ENCODE measurements around the gene RAB3GAP1. TPM values are rescaled to one million over a fixed set of nuclear protein-coding genes. Genes with fewer than 3 reads are reported as not detected.

Gene RAB3GAP1
- total and polyA plus RNA-seq, 2 of the 4 experiments (the other 2 are of a cell fraction) = 21.2 to 65.8 TPM

GRCh38 chr2:135050132-135050531 is 2.0 kb upstream of the RAB3GAP1 start:
- BruUV-seq (replicated peaks) = no TSS peak
- Histone ChIP-seq H3K4me2 (ENCODE audit: low read depth, low read length) (no peak overlapping the region), H3K4ac (ENCODE audit: low read depth, low read length) (no peak overlapping the region), H3K79me1 (ENCODE audit: low read depth in 1 of 2, low read length in 2 of 2) (peaks cover 8 to 22% of the 10 kb centered on the region in 2 experiments), H2AFZ (replicated peaks; ENCODE audit: low read length, poor library complexity) (no peak overlapping the region), H3K4me3 (ENCODE audit: insufficient read depth, low read depth, low read length) (no peak overlapping the region), H3K18ac (ENCODE audit: low read depth, low read length) (no peak overlapping the region), H3K56ac (ENCODE audit: extremely low read depth, insufficient read depth, low read length) (no peak overlapping the region), H2AK9ac (replicated peaks; ENCODE audit: low read depth, low read length, poor library complexity) (no peak overlapping the region), H3K9ac (ENCODE audit: low read depth, low read length) (no peak overlapping the region), H4K91ac (ENCODE audit: insufficient read depth, low read depth, low read length) (no peak overlapping the region), H2BK15ac (ENCODE audit: low read depth, low read length) (no peak overlapping the region), H4K5ac (ENCODE audit: low read depth, low read length) (no peak overlapping the region), H3K27ac (ENCODE audit: insufficient read depth, low read length) (no peak overlapping the region), H3K9me3 (ENCODE audit: control insufficient read depth, insufficient read depth, low read length) (no peaks in the 10 kb centered on the region), H3K9me1 (ENCODE audit: insufficient read depth, low read length) (no peaks in the 10 kb centered on the region), H3K4me1 (ENCODE audit: control insufficient read depth, insufficient read depth, low read length) (no peaks in the 10 kb centered on the region; the same call in 1 of the 2 replicates), H3K23ac (ENCODE audit: low read depth, low read length) (no peak overlapping the region), H4K20me1 (ENCODE audit: insufficient read depth, low read length) (no peaks in the 10 kb centered on the region; the same call in 1 of the 2 replicates), H3K27me3 (ENCODE audit: control insufficient read depth, insufficient read depth, low read length) (peaks cover 3% of the 10 kb centered on the region; the same call in 1 of the 2 replicates), H4K8ac (ENCODE audit: low read depth in 2 of 2, low read length in 2 of 2) (no peak overlapping the region), H2BK5ac (ENCODE audit: low read depth, low read length, poor library complexity, severe bottlenecking) (no peak overlapping the region), H2BK20ac (ENCODE audit: low read depth, low read length) (no peak overlapping the region), H2BK120ac (ENCODE audit: low read depth, low read length) (no peak overlapping the region), H2AK5ac (ENCODE audit: low read depth, low read length) (no peak overlapping the region), H3K36me3 (ENCODE audit: control insufficient read depth, insufficient read depth, low read length) (no peaks in the 10 kb centered on the region), H3K14ac (replicated peaks; ENCODE audit: low read depth, low read length) (no peak overlapping the region)
- ChIA-PET CTCF (no interaction called here), POLR2A (ENCODE audit: unreplicated experiment) (no interaction called here)
- no peak for DNase-seq
- dilution Hi-C loops (cut with HindIII; ENCODE audit: low sequenced_read_pairs, unreplicated experiment) = no loop called here
- WGBS, 2 experiments (ENCODE audit: extremely low coverage in 2 of 2, insufficient read length in 1 of 2) = 56% methylated on average over 1 of the region's 3 CpGs; no CpG with 5 or more reads in 1 of the 2 experiments
- TF ChIP-seq NFE2L2 (IDR thresholded peaks at IDR 0.05; ENCODE audit: low read depth, low read length) = no peak
- TF ChIP-seq POLR2A (IDR thresholded peaks at IDR 0.05; ENCODE audit: low read depth, low read length) = no peak
- TF ChIP-seq MAFK (IDR thresholded peaks at IDR 0.05; ENCODE audit: low read depth, low read length) = no peak
- TF ChIP-seq RCOR1 (IDR thresholded peaks at IDR 0.05; ENCODE audit: insufficient replicate concordance, low read length) = no peak
- no peak for TF ChIP-seq FOS (IDR thresholded peaks at IDR 0.05; ENCODE audit: low read depth, low read length)
- TF ChIP-seq MAZ (IDR thresholded peaks at IDR 0.05; ENCODE audit: borderline replicate concordance, low read depth, low read length) = no peak
- TF ChIP-seq USF2 (IDR thresholded peaks at IDR 0.05; ENCODE audit: low read depth, low read length) = no peak
- TF ChIP-seq RAD21 (IDR thresholded peaks at IDR 0.05; ENCODE audit: low read length) = no peak
- TF ChIP-seq, protein P1, sequence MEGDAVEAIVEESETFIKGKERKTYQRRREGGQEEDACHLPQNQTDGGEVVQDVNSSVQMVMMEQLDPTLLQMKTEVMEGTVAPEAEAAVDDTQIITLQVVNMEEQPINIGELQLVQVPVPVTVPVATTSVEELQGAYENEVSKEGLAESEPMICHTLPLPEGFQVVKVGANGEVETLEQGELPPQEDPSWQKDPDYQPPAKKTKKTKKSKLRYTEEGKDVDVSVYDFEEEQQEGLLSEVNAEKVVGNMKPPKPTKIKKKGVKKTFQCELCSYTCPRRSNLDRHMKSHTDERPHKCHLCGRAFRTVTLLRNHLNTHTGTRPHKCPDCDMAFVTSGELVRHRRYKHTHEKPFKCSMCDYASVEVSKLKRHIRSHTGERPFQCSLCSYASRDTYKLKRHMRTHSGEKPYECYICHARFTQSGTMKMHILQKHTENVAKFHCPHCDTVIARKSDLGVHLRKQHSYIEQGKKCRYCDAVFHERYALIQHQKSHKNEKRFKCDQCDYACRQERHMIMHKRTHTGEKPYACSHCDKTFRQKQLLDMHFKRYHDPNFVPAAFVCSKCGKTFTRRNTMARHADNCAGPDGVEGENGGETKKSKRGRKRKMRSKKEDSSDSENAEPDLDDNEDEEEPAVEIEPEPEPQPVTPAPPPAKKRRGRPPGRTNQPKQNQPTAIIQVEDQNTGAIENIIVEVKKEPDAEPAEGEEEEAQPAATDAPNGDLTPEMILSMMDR (conservative IDR thresholded peaks at IDR 0.05; ENCODE audit: low read depth, low read length) = no peak
- TF ChIP-seq CHD1 (IDR thresholded peaks at IDR 0.05; ENCODE audit: low read depth, low read length) = no peak
- intact Hi-C loops (cut with micrococcal nuclease) = loop anchor here (5.0 kb wide), 2 partner anchors 47 to 692 kb away; partner anchors contain the start of gene UBXN4
- in situ Hi-C loops (cut with MboI; ENCODE audit: low sequenced_read_pairs) = no loop called here
- no peak for ATAC-seq (ENCODE audit: low read depth)
